Smooth muscle cell (in vitro differentiated cells): ENCODE measurements around the gene HOXA6. TPM values are rescaled to one million over a fixed set of nuclear protein-coding genes. Genes with fewer than 3 reads are reported as not detected.

Experiments
- DNase-seq: peaks from one replicate; lab custom pipeline; 2025; ENCODE audit not compliant: unreplicated experiment; lab: John Stamatoyannopoulos, UW
- H2AFZ ChIP-seq: fragments of 200-600 bp; sonication (generic); 2 replicates; pipeline ENCODE4 v1.6.0; 2016; ENCODE audit warnings: antibody characterized with exemption, low read depth, mild to moderate bottlenecking
- H3F3A ChIP-seq: fragments of 200-600 bp; sonication (generic); 2 replicates; pipeline ENCODE4 v1.6.0; 2017; ENCODE audit warnings: antibody characterized with exemption, low read depth
- H3K27ac ChIP-seq: fragments of 200-600 bp; sonication (generic); 2 replicates; pipeline ENCODE4 v1.5.1; 2016; ENCODE audit warnings: low read depth, mild to moderate bottlenecking
- H3K27me3 ChIP-seq: fragments of 200-600 bp; sonication (generic); 2 replicates; pipeline ENCODE4 v1.6.1; 2016; ENCODE audit warnings: low read depth, mild to moderate bottlenecking
- H3K36me3 ChIP-seq: fragments of 200-600 bp; sonication (generic); 2 replicates; pipeline ENCODE4 v1.5.1; 2016; ENCODE audit warnings: low read depth
- H3K4me1 ChIP-seq: fragments of 200-600 bp; sonication (generic); 2 replicates; pipeline ENCODE4 v1.5.1; 2016; ENCODE audit warnings: low read depth
- H3K4me2 ChIP-seq: fragments of 200-600 bp; sonication (generic); 2 replicates; pipeline ENCODE4 v1.6.0; 2016; ENCODE audit warnings: mild to moderate bottlenecking
- H3K4me3 ChIP-seq: fragments of 200-600 bp; sonication (generic); 2 replicates; pipeline ENCODE4 v1.5.1; 2016; ENCODE audit warnings: mild to moderate bottlenecking
- H3K79me2 ChIP-seq: fragments of 200-600 bp; sonication (generic); 2 replicates; pipeline ENCODE4 v1.6.0; 2016; ENCODE audit warnings: low read depth, mild to moderate bottlenecking
- H3K9ac ChIP-seq: fragments of 200-600 bp; sonication (generic); 2 replicates; pipeline ENCODE4 v1.6.0; 2016; ENCODE audit warnings: low read depth
- H3K9me3 ChIP-seq: fragments of 200-600 bp; sonication (generic); replicated peaks from 2 replicates; pipeline ENCODE4 v1.5.1; 2016; ENCODE audit warnings: low read depth
- H4K20me1 ChIP-seq: fragments of 200-600 bp; sonication (generic); 2 replicates; pipeline ENCODE4 v1.6.0; 2016; ENCODE audit warnings: low read depth
- WGBS: methylation state at CpG from one replicate; pipeline ENCODE4 v1.1.7; 2016; ENCODE audit warnings: low lambda C conversion rate; 5-methylcytosine and 5-hydroxymethylcytosine counted together
- polyA plus RNA-seq: library from polyadenylated mRNA; unstranded; fragments of >200 nt; fragmentation: Nextera tagmentation; extraction: Ambion mirVana; gene quantifications from 2 replicates; pipeline ENCODE4 v1.2.1, GENCODE V29; 2016
- total RNA-seq: library from RNA; depleted of rRNA; stranded (reverse); fragments of >200 nt; gene quantifications from 2 replicates; pipeline ENCODE4 v1.2.3, GENCODE V29; 2014
- TF ChIP-seq, protein P1 (sequence below): fragments of 200-600 bp; sonication (generic); IDR thresholded peaks from 2 replicates; pipeline ENCODE4 v1.5.1; 2017; ENCODE audit warnings: borderline replicate concordance, mild to moderate bottlenecking, antibody characterized with exemption; ENCODE audit not compliant: insufficient read depth, poor library complexity, severe bottlenecking

Gene HOXA6
- total and polyA plus RNA-seq, 2 experiments from 2014 or later: 0.56 to 0.58 TPM

DNA sequence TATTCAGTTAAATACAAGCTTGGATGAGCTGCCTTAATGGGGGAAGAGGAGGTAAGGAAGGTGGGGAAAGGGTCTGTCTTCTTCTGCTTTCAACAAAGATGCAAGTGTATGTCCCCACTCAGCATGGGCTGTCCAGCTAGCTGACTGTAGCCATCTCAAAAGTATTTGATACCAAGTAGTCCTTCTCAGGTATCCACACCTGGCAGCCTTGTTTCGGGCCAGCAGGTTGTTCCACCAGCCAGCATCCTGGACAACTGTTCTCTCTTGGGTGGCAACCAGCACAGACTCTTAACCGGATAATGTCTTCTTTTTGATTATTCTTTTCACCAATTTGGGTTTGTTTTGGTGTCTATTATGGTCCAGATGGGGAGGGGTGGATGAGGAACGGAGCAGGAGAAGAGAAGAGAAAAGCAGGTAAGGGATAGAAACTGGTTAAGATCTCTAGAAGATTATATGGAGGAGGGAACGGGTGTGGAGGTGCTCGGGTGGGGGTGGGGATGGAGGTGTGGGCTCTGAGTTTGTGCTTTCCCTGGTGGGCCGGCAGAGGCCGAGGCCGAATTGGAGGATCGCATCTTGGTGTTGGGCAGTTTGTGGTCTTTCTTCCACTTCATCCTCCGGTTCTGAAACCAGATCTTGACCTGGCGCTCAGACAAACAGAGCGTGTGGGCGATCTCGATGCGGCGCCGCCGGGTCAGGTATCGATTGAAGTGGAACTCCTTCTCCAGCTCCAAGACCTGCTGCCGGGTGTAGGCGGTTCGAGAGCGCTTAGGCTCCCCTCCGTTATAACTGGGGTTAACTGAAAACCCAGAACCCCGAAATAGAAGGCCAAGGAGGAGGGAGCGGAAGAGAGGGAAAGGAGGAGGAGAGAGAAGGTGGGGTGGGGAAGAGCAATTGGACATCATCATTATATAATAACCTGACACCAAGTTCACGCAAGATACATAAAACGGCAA, 18.5 kb downstream of the HOXA6 start:
- Histone ChIP-seq H3K36me3 (no peaks in the 10 kb centered on the region), H2AFZ (no peak overlapping the region), H3K4me3 (no peak overlapping the region), H3K27ac (no peak overlapping the region), H3K4me2 (no peak overlapping the region), H3K9ac (no peak overlapping the region), H3K27me3 (peaks cover 100% of the 10 kb centered on the region), H3F3A (no peaks in the 10 kb centered on the region), H4K20me1 (no peaks in the 10 kb centered on the region), H3K9me3 (no peaks in the 10 kb centered on the region), H3K4me1 (peaks cover 7% of the 10 kb centered on the region), H3K79me2 (no peaks in the 10 kb centered on the region)
- TF ChIP-seq, protein P1, sequence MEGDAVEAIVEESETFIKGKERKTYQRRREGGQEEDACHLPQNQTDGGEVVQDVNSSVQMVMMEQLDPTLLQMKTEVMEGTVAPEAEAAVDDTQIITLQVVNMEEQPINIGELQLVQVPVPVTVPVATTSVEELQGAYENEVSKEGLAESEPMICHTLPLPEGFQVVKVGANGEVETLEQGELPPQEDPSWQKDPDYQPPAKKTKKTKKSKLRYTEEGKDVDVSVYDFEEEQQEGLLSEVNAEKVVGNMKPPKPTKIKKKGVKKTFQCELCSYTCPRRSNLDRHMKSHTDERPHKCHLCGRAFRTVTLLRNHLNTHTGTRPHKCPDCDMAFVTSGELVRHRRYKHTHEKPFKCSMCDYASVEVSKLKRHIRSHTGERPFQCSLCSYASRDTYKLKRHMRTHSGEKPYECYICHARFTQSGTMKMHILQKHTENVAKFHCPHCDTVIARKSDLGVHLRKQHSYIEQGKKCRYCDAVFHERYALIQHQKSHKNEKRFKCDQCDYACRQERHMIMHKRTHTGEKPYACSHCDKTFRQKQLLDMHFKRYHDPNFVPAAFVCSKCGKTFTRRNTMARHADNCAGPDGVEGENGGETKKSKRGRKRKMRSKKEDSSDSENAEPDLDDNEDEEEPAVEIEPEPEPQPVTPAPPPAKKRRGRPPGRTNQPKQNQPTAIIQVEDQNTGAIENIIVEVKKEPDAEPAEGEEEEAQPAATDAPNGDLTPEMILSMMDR: no peak
- DNase-seq: no peak
- WGBS: 18% methylated on average over 28 of the region's 28 CpGs

DNA sequence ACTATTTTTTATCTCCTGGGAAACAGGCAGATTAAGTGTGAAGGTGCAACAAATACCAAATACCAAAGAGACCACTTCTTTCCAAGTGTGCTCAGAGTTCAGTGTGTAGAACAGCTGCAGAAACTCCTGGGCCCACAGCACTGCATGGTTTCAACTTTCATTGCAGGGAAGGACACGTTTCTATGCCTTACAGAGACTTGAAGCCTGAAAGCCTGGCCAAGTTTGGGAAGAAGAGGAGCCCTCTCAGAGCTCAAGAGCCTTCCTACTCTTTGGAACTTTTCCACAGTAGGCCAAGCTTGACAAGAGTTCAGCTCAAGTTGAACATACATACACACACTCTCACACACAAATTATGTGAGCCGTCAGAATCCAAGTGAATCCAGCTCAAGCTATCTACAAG, 19.5 kb downstream of the HOXA6 start:
- no peak overlapping the region for H2AFZ ChIP-seq
- H3K9ac ChIP-seq: no peak overlapping the region
- H3F3A ChIP-seq: no peaks in the 10 kb centered on the region
- H3K9me3 ChIP-seq: no peaks in the 10 kb centered on the region
- H3K4me3 ChIP-seq: no peak overlapping the region
- H3K36me3 ChIP-seq: no peaks in the 10 kb centered on the region
- H3K27ac ChIP-seq: no peak overlapping the region
- H3K79me2 ChIP-seq: no peaks in the 10 kb centered on the region
- peaks cover 100% of the 10 kb centered on the region for H3K27me3 ChIP-seq
- 31% methylated on average over 2 of the region's 2 CpGs for WGBS
- no peaks in the 10 kb centered on the region for H4K20me1 ChIP-seq
- TF ChIP-seq, protein P1: no peak
- no peak overlapping the region for H3K4me2 ChIP-seq
- DNase-seq: no peak
- peaks cover 7% of the 10 kb centered on the region for H3K4me1 ChIP-seq

DNA sequence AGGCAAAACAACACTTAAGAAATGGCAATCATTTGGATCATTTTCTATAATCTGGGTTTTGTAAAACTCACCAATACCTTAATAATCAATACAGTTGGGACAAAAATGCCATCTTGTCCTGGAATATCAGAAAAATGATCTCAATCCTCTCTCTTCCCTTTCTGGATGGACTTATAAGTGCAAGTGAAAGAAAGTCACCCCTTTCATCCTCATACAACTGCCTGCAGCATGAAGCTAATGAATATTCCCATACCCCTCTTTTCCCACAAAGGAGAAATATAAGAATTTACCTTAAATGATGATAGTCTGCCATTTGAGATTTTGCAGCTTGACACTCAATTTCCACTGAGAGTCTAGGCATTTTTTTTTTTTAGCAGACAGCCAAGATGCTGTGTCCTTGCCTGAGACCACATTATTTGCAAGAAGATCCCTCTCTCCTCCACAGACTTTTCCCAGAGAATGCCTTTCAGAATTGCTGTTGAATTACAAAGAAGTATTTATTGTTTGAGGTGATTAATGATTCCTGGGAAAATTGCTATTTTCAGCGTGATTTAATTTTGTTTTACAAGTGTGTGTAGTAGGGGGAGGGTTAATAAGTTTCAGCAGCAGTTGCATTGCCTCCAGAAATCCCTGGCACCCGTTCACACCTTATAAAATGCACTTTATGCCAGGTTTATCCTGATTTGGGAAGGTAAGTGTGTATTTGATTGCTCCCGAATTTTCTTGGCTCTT, 20.8 kb downstream of the HOXA6 start:
- Histone ChIP-seq H3K27ac (no peak overlapping the region), H3K9me3 (no peaks in the 10 kb centered on the region), H4K20me1 (no peaks in the 10 kb centered on the region), H3K4me2 (no peak overlapping the region), H3F3A (no peaks in the 10 kb centered on the region), H3K4me1 (peaks cover 7% of the 10 kb centered on the region), H3K79me2 (no peaks in the 10 kb centered on the region), H2AFZ (no peak overlapping the region), H3K9ac (no peak overlapping the region), H3K27me3 (peaks cover 100% of the 10 kb centered on the region), H3K4me3 (no peak overlapping the region), H3K36me3 (no peaks in the 10 kb centered on the region)
- 23% methylated on average over 3 of the region's 3 CpGs for WGBS
- no peak for DNase-seq
- TF ChIP-seq, protein P1: no peak
